Measurements from ENCODE around the gene WDR17.
A peak's percentile ranks its signal among the peaks of the same experiment; 100 is the strongest.

The WDR17 gene

DNA sequence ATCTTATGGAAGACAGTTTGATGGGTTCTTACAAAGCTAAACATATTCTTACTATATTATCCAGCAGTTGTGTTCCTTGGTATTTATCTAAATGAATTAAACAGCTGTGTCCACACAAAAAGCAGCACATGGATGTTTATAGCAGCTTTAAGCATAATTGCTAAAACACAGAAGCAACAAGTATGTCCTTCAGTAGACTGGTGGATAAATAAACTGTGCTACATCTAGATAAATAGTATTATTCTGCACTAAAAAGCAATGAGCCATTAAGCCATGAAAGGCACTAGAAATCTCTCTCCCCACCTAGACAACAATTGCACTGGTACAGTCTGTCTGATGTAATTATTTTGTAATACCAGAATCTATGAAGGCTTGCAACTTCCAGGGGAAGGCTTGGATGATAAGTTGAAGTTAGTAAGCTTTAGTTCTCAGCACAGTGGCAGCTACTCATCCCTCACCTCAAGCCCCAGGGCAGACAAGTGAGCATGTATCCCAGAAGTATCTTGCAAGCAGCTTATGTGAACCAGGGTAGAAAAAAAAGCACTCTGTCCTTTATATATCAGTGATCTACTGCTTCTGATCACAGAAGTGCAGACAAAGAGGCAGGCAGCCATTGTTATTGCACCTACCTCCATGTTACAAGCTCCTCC, 36.9 kb downstream of the WDR17 start:
- no peak for DNase-seq

DNA sequence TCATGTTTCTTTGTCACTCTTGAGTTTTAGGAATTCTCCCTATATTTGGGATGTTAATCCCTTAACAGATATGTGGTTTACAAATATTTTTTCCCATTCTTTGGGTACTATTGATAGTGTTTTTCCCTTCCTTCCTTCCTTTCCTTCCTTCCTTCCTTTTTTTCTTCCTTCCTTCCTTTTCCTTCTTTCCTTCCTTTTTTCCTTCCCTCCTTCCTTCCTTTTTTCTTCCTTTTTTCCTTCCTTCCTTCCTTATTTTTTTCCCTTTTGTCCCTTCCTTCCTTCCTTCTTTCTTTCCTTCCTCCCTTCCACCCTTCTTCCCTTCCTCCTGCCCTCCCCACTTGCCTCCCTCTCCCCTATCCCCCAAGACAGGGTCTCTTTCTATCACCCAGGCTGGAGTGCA, 42.1 kb downstream of the WDR17 start:
- no peak for DNase-seq

DNA sequence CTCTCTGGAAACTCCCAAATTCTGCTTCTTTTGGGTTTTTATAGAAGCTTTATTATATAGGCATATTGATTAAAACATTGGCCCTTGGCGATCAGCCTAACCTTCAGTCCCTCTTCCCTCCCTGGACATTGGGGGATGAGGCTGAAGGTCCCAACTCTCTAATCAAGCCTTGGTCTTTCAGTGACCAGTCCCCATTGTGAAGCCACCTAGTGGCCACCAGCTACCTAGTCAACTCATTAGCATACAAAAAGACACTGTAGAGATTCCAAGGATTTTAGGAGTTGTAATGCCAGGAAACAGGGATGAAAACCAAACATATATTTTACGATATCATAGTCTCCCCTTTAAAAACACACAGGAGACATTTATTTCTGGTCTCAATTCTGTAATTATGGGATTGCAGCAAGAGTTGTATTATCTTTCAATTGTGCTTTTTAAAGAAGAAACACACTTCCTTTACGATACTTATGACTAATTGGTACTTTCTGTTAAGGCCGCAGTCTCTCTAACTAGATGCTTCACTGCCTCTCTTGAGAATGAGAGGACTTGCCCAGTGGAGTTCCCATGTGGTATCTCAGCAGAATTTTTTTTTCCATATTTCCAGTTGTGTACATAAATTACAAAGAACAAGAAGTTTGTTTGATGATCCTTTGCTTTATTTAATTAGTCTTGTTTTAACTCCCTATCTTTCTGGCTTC, 58.2 kb downstream of the WDR17 start:
- no peak for DNase-seq

DNA sequence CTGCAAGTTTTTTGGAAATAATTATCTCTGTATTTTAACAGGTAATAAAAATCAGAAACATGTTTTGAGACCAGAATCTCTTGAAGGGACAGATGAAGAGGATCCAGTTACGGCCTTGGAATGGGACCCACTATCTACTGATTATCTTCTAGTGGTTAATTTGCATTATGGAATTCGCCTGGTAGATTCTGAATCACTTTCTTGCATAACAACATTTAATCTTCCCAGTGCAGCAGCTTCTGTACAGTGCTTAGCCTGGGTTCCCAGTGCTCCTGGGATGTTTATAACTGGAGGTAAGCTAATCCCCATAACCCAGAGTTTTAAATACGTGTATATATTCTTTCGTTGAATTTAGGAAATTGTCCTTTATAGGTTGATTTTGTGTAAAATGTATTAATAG, 59.4 kb downstream of the WDR17 start:
- no peak for DNase-seq

DNA sequence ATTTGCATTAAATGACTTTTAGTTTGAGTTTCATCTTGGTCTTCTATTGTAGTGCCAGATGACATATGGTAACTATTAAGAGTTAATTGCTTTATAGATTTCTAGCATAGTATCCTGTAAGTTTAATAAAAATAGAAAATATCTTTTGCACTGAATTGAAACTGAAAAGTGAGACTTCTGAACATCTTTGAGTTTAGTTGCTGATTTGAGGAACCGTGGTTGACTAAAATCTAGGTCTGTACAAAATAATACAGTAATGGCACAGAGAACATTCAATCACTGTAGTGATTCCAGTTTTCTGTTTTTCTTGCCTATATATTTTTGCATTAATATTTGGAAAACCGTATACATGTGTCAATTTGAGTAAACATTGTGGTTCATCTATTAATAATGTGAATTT, 69.0 kb downstream of the WDR17 start:
- DNase-seq: no peak

DNA sequence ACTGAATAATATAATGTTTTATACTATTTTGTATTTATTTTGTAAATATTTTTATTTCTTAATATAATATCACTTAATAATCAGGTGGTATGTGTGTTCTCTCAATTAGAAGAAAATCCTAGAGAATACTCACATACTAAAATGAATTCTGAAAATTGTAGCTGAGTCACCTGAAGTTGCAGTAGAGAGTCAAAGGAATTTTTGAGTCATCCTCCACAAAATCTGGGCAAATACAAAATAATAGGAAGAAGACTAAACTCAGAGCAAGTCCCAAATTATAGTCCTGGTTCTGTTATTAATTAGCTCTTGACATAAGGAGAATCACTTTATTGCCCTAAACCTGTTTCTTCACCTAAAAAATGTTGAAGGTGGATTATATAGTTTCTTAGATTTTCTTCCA, 72.0 kb downstream of the WDR17 start:
- no peak for DNase-seq

DNA sequence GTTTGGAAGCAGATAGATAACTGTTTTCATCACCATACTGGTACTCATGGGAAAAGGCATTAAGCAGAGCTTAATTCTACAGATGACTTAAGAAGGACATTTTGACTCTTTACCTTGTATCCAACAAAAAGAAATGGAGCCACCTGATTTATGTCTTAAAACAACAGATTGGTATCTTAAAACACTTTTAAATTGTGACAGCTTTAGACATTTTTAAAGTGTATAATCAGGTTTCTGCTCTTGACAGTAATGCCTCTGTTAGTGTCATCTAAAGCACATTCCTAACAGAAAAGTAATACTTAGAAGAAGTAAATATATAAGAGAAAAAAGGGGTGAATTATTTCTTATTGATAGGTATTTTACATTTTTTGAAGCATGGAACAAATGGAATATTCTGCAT, 73.9 kb downstream of the WDR17 start:
- DNase-seq: no peak

DNA sequence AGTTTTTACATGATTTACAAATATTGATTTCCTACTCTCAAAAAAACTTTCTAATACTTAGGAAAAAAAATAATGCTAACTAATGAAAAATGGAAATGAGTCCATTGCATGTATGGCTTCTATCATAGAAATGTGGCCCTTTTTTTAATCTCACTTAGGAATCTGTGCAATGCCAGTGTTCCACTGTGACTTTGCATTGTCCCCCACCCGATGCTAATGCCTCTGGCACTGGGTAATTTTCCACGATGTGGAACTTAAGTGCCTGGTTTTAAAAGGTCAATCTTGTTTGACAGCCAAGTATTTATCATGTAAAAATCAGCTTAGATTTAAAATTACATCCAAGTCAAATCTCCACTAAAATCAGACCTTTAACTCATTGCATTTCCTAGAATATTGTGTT, 76.6 kb downstream of the WDR17 start:
- no peak for DNase-seq

DNA sequence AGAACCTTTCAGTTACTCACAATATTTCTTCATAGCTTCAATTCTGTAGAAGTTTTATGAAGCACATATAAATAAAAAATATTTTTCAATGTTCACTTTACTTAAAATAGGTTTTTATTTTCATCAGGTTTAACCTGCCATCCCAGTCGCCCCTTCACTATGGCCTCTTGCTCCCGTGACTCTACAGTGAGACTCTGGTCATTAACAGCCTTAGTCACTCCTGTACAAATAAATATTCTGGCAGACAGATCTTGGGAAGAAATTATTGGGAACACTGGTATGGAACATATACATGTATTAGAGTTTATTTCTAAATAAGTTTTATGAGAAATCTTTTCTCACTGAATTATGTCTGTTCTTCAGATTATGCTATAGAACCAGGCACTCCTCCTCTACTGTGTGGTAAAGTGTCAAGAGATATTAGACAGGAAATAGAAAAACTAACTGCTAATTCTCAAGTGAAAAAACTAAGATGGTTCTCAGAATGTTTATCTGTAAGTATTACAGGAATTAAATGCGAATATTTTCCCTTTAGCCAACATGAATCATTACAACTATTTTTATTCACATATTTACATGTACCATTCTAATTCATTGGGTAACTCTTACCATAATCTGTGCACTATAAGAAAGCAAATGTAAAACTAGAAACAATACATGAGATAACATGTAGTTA, 84.2 kb downstream of the WDR17 start:
- no peak for DNase-seq

DNA sequence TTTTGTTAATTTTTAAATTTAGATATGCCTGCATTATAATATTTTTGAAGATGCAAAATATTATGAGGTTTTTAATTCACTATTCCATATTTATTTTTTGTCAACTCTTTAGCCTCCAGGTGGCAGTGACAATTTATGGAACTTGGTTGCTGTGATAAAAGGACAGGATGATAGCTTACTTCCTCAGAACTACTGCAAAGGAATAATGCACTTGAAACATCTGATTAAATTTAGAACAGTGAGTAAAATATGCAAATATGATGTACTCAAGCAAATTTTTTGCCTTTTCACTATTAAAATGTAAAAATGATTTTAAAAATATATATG, 84.7 kb downstream of the WDR17 start:
- no peak for DNase-seq

DNA sequence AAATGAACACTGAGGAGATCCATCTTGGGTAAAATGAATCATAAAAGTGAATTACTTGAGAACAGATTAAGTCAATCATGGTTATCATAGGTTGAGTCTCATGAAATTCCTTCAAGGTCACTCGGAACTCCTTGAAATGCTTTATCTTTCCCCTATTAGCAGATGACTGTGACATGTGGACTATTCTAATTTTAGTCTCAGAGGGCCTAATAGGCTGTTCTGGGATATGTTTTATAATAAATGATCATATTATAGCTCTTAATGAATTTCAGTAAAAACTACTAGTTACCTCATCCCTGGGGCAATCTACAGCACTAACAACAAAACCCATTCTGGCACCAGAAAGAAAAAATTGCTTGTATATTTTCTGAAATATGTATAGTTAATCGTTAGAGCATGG, 85.1 kb downstream of the WDR17 start:
- no peak for DNase-seq

DNA sequence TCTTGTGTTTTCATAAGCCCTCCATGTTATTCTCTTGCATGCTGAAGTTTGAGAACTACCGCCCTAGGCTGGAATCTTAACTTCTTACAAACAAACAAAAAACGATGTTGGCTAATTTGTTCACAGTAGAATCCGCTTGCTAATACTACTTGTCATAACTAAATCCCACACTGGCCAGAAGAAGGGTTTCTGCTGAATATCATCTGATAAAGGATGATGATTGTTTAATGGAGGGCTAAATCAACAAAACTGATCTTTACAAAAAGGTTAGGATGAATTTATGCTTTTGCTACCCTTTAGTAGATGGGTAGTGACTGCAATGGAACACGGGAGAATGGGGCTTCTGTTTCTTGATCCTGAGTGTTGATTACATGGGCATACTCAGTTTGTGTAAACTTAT, 87.5 kb downstream of the WDR17 start:
- no peak for DNase-seq

DNA sequence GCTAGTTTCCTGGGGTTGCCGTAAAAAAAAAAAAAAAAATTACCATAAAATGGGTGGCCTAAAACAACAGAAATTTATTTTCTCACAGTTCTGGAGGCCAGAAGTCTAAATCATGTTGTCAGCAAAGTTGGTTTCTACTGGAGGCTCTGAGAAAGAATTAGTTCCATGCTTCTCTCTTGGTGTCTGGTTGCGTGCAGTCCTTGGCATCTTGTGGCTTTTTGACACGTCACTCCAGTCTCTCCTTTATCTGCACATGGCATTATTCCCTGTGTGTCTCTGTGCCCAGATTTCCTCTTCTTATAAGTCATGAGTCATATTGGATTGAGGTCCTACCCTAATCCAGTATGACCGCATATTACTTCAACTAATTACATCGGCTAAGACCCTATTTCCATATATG, 91.0 kb downstream of the WDR17 start:
- no peak for DNase-seq

DNA sequence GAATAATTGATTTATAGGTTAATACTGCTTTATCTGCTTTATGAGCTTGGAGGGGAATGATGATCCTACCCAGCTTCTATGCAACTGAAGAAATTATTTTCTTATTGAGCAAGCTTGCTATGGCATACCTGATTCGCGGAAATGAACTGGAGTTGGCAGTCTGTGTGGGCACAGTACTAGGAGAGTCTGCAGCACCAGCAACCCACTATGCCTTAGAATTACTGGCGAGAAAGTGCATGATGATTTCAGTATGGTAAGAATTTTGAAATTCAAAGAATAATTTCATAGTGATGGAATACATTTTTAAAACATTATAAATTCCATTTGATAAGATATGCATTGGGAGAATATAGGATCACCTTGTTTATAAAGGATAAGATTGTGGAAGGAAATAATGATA, 97.4 kb downstream of the WDR17 start:
- DNase-seq: no peak

DNA sequence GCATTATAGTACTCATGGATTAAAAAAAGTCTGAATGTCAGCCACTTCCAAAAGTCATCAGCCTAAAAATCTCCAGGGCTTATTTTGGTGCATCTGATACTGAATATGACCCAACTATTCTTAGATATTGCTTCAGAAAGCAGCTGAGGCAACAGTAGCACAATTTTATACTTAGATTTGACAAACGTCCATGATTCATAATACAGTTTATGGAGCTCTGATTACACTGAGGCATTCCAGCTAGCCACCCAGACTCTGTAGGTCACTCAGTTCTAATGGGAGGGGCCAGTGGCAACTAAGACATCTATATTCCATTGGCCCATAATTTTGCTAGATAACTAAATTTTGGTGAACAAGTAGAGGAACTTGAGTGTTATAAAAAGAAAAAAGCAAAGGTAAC, 119.4 kb downstream of the WDR17 start:
- no peak for DNase-seq

DNA sequence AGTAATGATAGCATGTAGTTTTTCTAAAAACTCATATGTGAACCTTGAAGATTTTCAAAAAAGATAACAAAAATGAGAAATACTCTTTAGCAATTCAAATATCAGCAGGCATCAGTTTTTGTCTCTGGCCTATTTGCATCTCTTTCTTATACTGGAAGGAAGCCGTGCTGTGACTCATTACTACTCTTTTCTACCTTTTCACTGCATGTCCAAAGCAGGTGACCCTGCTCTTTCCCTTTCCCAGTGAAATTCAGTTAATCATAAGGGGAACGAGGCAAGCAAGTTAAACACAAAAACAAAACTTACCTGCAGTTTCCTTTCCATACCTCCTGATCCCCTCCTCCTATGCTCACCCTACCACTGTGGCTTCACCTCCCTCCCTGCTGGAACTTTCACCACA, 120.4 kb downstream of the WDR17 start:
- no peak for DNase-seq

DNA sequence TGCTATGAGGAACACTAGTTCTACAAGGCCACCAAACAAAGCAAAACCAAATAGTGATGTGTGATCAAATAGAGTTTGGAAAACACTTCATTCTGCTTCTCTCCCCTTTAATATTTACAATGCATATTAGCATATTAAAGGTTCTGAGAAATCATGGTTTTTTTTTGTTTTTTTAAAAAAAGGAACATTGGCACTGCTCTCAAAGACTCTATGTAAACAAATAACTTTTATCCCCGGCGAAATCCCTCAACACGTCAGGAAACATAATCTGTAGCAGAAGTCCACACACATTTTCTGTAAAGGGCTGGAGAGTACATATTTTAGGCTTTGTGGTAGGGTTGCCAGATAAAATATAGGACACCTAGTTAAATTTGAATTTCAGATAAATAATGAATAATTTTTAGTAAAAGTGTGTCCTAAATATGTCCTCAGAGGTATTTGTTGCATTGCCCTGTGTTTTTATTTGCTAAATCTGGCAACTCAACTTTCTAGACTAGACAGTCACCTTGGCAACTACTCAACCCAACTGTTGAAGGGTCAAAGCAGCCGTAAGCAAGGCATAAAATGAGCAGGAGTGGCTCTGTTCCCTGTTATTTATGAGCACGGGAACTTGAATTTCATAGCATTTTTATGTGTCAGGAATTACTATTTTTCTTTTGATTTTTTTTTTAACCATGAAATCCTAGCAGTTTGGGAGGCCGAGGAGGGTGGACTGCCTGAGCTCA, 121.2 kb downstream of the WDR17 start:
- no peak for DNase-seq

DNA sequence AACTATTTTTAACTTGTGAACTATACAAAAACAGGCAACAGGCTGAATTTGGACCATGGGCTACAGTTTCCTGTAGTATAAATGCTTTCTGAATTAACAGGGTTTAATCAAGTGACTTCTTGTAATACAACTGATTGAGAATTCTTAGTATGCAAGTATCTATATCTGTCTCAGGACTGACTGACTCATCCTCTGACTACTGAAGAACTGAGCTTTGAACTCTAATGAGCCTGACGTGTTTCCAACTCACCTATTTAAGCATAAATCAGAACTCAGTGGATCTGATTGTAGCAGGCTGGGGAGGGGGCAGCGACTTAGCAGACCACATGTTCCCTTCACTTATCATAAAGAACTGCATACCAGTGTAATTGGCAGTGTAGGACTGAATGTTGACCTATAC, 122.0 kb downstream of the WDR17 start:
- no peak for DNase-seq

DNA sequence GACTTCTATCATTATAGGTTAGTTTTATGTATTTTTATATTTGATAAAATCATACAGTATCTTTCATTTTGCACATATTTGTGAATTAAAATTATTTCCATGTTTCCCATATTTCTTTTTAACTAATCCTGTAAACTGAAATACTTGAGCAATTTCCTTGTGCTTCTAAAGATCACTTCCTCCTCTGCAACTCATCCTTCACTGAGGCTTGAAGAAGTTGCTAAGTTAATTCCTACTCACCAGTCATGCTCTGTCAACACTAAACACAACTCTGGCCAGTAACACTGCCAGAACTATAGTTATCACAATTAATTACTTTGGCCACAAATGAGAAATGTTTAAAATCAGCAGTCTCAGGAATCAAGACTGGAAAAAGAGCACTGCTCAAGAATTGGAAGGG, 123.0 kb downstream of the WDR17 start:
- DNase-seq: no peak

DNA sequence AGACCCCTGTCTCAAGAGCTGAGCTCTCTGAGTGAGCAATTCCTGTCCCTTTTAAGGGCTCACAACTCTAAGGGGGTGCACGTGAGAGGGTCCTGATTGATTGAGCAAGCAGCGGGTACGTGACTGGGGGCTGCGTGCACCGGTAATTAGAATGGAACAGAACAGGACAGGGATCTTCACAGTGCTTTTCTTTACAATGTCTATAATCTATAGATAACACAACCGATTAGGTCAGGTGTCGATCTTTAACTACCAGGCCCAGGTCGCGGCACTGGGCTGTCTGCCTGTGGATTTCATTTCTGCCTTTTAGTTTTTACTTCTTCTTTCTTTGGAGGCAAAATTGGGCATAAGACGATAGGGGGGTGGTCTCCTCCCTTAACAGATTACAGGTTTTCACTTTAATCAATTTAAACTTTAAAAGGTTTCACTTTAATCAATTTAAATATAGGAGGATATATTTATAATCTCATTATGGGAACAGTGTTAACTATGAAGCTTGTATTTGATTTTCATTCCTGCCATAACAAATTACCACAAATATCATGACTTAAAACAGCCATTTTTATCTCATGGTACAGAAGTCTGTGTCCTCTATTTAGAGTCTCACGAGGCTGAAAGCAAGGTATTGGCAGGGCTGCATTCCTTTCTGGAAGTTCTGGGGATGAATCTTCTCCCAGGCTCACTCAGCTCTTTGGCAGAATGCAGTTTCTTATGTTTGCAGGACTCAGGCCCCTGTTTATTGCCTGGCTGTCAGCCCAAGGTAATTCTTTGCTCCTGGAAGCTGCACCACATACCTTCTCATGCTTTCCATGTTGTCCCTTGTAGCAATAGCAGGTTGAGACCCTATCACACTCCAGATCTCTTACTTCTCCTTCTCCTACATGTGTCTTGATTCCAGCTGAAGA, 124.5 kb downstream of the WDR17 start:
- DNase-seq: no peak

DNA sequence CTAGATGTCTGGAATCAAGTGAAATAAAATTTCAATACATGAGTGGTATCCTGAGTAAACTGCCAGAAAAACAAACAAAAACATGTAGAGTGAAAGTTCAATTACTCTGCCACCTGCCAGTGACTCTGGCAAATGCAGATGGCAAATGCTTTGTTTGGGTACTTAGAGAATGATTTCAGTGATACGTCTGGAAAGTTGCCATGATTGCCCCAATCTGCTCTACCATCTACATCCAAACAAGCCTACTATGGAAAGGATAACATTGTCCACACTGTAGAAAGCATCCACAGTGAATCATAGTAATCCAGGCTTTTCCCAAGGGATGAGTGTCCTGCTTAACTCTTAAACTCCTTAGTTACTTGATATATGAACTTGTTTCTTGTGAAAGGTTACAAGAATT, 126.3 kb downstream of the WDR17 start:
- DNase-seq: no peak

DNA sequence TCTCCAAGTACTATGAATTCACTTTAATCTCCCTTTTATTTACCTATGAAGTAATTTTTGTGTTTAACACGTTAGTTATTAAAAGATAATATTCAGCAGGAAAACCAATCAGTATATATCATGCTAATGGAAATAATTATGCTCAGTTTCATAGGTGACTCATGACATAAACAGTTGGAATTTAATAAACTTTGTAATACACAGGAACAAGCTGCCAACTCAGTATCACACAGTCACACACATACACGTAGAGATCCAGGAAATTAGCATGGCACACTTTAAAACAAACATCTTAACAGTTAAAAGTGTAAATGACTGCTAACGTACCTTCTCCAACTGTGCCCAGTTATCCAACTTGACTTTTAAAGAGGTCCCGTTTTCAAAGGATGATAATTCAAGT, 127.5 kb downstream of the WDR17 start:
- DNase-seq: no peak

DNA sequence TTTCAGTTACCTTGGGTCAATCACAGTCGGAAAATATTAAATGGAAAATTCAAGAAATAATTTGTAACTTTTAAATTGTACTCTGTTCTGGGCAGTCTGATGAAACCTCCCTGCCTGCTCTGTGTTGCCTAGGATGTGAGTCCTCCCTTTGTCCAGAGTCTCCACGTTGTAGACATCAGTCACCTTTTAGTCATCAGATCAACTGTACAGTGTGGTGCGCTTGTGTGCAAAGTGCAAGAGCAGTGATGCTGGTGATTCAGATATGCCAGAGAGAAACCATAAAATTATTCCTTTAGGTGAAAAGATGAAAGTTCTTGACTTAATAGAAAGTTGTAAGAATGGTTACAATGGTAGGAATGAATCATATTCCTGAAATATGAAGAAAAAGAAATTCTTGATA, 128.3 kb downstream of the WDR17 start:
- DNase-seq: peak in 1 of 2 experiments; percentile 4

Measured in activated CD4-positive, alpha-beta T cell treated with anti-CD3 and anti-CD28 coated beads, Interleukin-2, amount 50 U/mL, for 4 hours (primary cell).